Measurements from ENCODE around the gene ACTG1.

DNA sequence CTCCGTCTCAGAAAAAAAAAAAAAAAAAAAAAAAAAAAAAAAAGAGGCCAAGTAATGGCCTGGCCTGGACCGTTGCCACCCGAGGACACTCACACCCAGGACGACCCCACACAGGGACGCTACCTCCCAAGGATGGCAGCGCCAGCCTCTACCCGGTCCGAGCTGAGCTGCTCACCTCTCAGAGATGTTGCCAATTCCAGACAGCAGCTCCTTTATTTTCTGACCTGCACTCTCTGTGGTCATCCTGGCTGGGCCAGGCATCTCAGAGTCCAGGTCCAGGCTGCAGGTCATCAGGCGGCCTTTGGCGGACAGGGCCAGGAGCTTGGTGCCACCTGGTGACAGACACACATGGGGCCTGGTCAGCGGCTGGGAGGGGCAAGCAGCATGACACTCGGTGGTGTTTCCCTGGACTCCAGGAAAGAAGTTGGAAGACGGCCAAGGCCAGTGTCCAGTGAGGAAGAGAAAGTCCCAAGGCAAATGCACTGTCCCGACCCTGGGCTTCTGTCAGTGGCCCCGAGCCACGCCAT lies 36.5 kb upstream of the ACTG1 start:
- TF ChIP-seq, protein P1, sequence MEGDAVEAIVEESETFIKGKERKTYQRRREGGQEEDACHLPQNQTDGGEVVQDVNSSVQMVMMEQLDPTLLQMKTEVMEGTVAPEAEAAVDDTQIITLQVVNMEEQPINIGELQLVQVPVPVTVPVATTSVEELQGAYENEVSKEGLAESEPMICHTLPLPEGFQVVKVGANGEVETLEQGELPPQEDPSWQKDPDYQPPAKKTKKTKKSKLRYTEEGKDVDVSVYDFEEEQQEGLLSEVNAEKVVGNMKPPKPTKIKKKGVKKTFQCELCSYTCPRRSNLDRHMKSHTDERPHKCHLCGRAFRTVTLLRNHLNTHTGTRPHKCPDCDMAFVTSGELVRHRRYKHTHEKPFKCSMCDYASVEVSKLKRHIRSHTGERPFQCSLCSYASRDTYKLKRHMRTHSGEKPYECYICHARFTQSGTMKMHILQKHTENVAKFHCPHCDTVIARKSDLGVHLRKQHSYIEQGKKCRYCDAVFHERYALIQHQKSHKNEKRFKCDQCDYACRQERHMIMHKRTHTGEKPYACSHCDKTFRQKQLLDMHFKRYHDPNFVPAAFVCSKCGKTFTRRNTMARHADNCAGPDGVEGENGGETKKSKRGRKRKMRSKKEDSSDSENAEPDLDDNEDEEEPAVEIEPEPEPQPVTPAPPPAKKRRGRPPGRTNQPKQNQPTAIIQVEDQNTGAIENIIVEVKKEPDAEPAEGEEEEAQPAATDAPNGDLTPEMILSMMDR (IDR thresholded peaks at IDR 0.05) = no peak
- no peak for TF ChIP-seq POLR2A (IDR thresholded peaks at IDR 0.05)

Data from Peyer's patch (tissue), 4 donors.